HFF-Myc (cell line): ENCODE data around the gene SNX7.

Experiments
- DNase-seq: peaks from one replicate; pipeline ENCODE4 v3.0.0-alpha.2; 2011; ENCODE audit warnings: low read depth; ENCODE audit errors: extremely low read depth
- H3K4me3 ChIP-seq: replicated peaks from 2 replicates; pipeline ENCODE4 v1.5.1; 2011; ENCODE audit warnings: low read depth, mild to moderate bottlenecking, control low read depth, low read length
- CTCF ChIP-seq: IDR thresholded peaks from 2 replicates; pipeline ENCODE4 v1.5.1; 2012; ENCODE audit warnings: mild to moderate bottlenecking, low read depth, low read length, control low read depth; ENCODE audit errors: missing control alignments

SNX7 gene

GRCh38 chr1:98661544-98662355 is at the start of gene SNX7:
TSS of gene SNX7 (plus strand) at chr1:98661721. CDS start at chr1:98661732, 11 bp downstream.
- no peak for DNase-seq
- no peak for TF ChIP-seq CTCF
- H3K4me3 ChIP-seq, result peak within 1 kb of the TSS; percentile 68

GRCh38 chr1:98637316-98637715 is 24.2 kb upstream of the SNX7 start:
- no peak for TF ChIP-seq CTCF
- no peak overlapping the region for H3K4me3 ChIP-seq
- DNase-seq, result no peak

GRCh38 chr1:98638185-98638584 is 23.3 kb upstream of the SNX7 start:
- no peak for TF ChIP-seq CTCF
- no peak overlapping the region for H3K4me3 ChIP-seq
- no peak for DNase-seq

- no peak for DNase-seq
- no peak overlapping the region for H3K4me3 ChIP-seq
- TF ChIP-seq CTCF, result no peak
Observed at GRCh38 chr1:98644510-98644909, 17.0 kb upstream of the SNX7 start.

GRCh38 chr1:98651116-98651632 is 10.3 kb upstream of the SNX7 start:
- DNase-seq, result no peak
- no peak for TF ChIP-seq CTCF
- no peak overlapping the region for H3K4me3 ChIP-seq

- TF ChIP-seq CTCF, result no peak
- no peak for DNase-seq
- H3K4me3 ChIP-seq, result no peak overlapping the region
Observed at GRCh38 chr1:98653123-98653522, 8.4 kb upstream of the SNX7 start.
